HepG2 (cell line): ENCODE results near the gene USP32. TPM values are rescaled to one million over a fixed set of nuclear protein-coding genes. Genes with fewer than 3 reads are reported as not detected.

Source experiments
- DR1 ChIP-seq: sonication (generic); formaldehyde crosslinking; IDR thresholded peaks from 2 replicates; pipeline ENCODE4 v1.8.0; 2021; ENCODE audit warnings: mild to moderate bottlenecking, missing genetic modification reagents, inconsistent platforms
- E2F1 ChIP-seq: sonication (generic); formaldehyde crosslinking; IDR thresholded peaks from 2 replicates; pipeline ENCODE4 v1.5.0; 2020; ENCODE audit warnings: missing genetic modification reagents
- GABPA ChIP-seq, 2 experiments: IDR thresholded peaks; 2 replicates each; pipeline ENCODE4 v1.6.1; 2011 to 2016; ENCODE audit warnings: low read depth in 2 of 2, low read length in 1 of 2, missing biosample characterization in 1 of 2, missing genetic modification characterization in 1 of 2
- HDAC1 ChIP-seq: sonication (generic); formaldehyde crosslinking; IDR thresholded peaks from 2 replicates; pipeline ENCODE4 v1.5.1; 2020; ENCODE audit warnings: mild to moderate bottlenecking, missing genetic modification reagents
- PRDM10 ChIP-seq: sonication (generic); formaldehyde crosslinking; IDR thresholded peaks from 2 replicates; pipeline ENCODE4 v1.4.0; 2020; ENCODE audit warnings: low read depth, missing genetic modification reagents
- ZBTB46 ChIP-seq: sonication (generic); formaldehyde crosslinking; IDR thresholded peaks from 2 replicates; pipeline ENCODE4 v1.4.0; 2020; ENCODE audit warnings: mild to moderate bottlenecking, missing genetic modification reagents, borderline replicate concordance
- ZMYM4 ChIP-seq: sonication (generic); formaldehyde crosslinking; IDR thresholded peaks from 2 replicates; pipeline ENCODE4 v1.8.1; 2023; ENCODE audit warnings: mild to moderate bottlenecking, missing genetic modification reagents
- ZNF574 ChIP-seq: sonication (generic); formaldehyde crosslinking; IDR thresholded peaks from 2 replicates; pipeline ENCODE4 v1.4.0; 2020; ENCODE audit warnings: missing genetic modification reagents
- polyA plus RNA-seq, 8 experiments: library from polyadenylated mRNA; depleted of rRNA in 3 of 8; stranded (reverse) in 7 of 8; unstranded in 1 of 8; fragments of >200 nt; fragmentation: Illumina TruSeq in 4 of 8; extraction: Trizol in 4 of 8; gene quantifications; 2 replicates each; pipeline versions ENCODE4 v1.2.1 to v1.2.3, GENCODE V29; 2011 to 2016; ENCODE audit warnings: low read depth in 4 of 8, missing spikeins in 1 of 8, mixed read lengths in 1 of 8; ENCODE audit not compliant: insufficient read depth in 1 of 8
- total RNA-seq, 5 experiments: library from RNA; depleted of rRNA; stranded (reverse); fragments of >200 nt; fragmentation: Illumina TruSeq; extraction: Trizol; gene quantifications; 2 replicates each; pipeline ENCODE4 v1.2.3, GENCODE V29; 2016; ENCODE audit warnings: low read depth in 1 of 5
- TF ChIP-seq, protein P1 (sequence below): sonication (generic); formaldehyde crosslinking; IDR thresholded peaks from 2 replicates; pipeline ENCODE4 v1.8.1; 2022; ENCODE audit warnings: low read depth, mild to moderate bottlenecking, missing genetic modification reagents
- TF ChIP-seq, protein P2 (sequence below): sonication (generic); formaldehyde crosslinking; IDR thresholded peaks from 2 replicates; pipeline ENCODE4 v1.8.1; 2023; ENCODE audit warnings: mild to moderate bottlenecking, missing genetic modification reagents

The USP32 gene
- total and polyA plus RNA-seq, 2 of the 13 experiments (the other 11 are each of a cell fraction or from before 2014, with no cell fraction given), result 24.9 to 39.9 TPM

- TF ChIP-seq E2F1 (CRISPR knock-in tag) (no peak), ZBTB46 (CRISPR knock-in tag) (no peak), ZNF574 (no peak), PRDM10 (CRISPR knock-in tag) (no peak), HDAC1 (CRISPR knock-in tag) (no peak), DR1 (CRISPR knock-in tag) (no peak), GABPA (IDR thresholded peaks at IDR 0.05; ENCODE audit: low read depth, low read length) (no peak), GABPA (CRISPR knock-in tag; IDR thresholded peaks at IDR 0.05; ENCODE audit: low read depth) (no peak), ZMYM4 (CRISPR knock-in tag) (0 out of 2 replicates have a peak, but pooled peaks have one; percentile 22)
- TF ChIP-seq, protein P1, sequence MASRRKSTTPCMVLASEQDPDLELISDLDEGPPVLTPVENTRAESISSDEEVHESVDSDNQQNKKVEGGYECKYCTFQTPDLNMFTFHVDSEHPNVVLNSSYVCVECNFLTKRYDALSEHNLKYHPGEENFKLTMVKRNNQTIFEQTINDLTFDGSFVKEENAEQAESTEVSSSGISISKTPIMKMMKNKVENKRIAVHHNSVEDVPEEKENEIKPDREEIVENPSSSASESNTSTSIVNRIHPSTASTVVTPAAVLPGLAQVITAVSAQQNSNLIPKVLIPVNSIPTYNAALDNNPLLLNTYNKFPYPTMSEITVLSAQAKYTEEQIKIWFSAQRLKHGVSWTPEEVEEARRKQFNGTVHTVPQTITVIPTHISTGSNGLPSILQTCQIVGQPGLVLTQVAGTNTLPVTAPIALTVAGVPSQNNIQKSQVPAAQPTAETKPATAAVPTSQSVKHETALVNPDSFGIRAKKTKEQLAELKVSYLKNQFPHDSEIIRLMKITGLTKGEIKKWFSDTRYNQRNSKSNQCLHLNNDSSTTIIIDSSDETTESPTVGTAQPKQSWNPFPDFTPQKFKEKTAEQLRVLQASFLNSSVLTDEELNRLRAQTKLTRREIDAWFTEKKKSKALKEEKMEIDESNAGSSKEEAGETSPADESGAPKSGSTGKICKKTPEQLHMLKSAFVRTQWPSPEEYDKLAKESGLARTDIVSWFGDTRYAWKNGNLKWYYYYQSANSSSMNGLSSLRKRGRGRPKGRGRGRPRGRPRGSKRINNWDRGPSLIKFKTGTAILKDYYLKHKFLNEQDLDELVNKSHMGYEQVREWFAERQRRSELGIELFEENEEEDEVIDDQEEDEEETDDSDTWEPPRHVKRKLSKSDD (CRISPR knock-in tag), result no peak
- TF ChIP-seq, protein P2, sequence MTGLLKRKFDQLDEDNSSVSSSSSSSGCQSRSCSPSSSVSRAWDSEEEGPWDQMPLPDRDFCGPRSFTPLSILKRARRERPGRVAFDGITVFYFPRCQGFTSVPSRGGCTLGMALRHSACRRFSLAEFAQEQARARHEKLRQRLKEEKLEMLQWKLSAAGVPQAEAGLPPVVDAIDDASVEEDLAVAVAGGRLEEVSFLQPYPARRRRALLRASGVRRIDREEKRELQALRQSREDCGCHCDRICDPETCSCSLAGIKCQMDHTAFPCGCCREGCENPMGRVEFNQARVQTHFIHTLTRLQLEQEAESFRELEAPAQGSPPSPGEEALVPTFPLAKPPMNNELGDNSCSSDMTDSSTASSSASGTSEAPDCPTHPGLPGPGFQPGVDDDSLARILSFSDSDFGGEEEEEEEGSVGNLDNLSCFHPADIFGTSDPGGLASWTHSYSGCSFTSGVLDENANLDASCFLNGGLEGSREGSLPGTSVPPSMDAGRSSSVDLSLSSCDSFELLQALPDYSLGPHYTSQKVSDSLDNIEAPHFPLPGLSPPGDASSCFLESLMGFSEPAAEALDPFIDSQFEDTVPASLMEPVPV, result 0 out of 2 replicates have a peak, but pooled peaks have one; percentile 52
Measured at GRCh38 chr17:60355663-60356594, 36.0 kb downstream of the USP32 start (continued).
